Gastrocnemius medialis (tissue), 4 donors: ENCODE data around the gene C1orf141. TPM values are rescaled to one million over a fixed set of nuclear protein-coding genes. Genes with fewer than 3 reads are reported as not detected.

Source experiments
- ATAC-seq, 2 donors: fragments of 150-250 bp; one replicate each; pipeline ENCODE4 v1.9.1; 2016
- DNase-seq, 2 donors: peaks; one replicate each; pipeline ENCODE4 v3.0.0-alpha.2; 2019
- H3K27ac ChIP-seq, 4 donors: fragments of 200-600 bp; sonication (generic); 1 replicate in 1 of 4; 2 replicates in 3 of 4; pipeline ENCODE4 v1.5.1; 2016 to 2018; ENCODE audit warnings: mild to moderate bottlenecking in 2 of 4, moderate library complexity in 1 of 4
- H3K27me3 ChIP-seq, 3 donors: fragments of 200-600 bp; sonication (generic) in 2 of 3; 1 replicate in 1 of 3; 2 replicates in 2 of 3; pipeline versions ENCODE4 v1.5.1 to v1.6.0; 2016 to 2019; ENCODE audit warnings: mild to moderate bottlenecking in 1 of 3, moderate library complexity in 1 of 3
- H3K36me3 ChIP-seq, 2 donors: fragments of 200-600 bp; sonication (generic) in 1 of 2; one replicate each; pipeline ENCODE4 v1.5.1; 2017 to 2018
- H3K4me1 ChIP-seq, 2 donors: fragments of 200-600 bp; sonication (generic) in 1 of 2; one replicate each; pipeline ENCODE4 v1.5.1; 2016 to 2017; ENCODE audit warnings: mild to moderate bottlenecking in 2 of 2
- H3K4me3 ChIP-seq, 4 donors: fragments of 200-600 bp; sonication (generic) in 3 of 4; 1 replicate in 1 of 4; 2 replicates in 3 of 4; pipeline ENCODE4 v1.5.1; 2016 to 2019; ENCODE audit warnings: mild to moderate bottlenecking in 2 of 4
- H3K9me3 ChIP-seq, 3 donors: fragments of 200-600 bp; sonication (generic) in 2 of 3; 1 replicate in 1 of 3; 2 replicates in 2 of 3; pipeline ENCODE4 v1.5.1; 2016 to 2019
- POLR2A ChIP-seq, 2 donors: fragments of 450-650 bp; IDR thresholded peaks; one replicate each; pipeline ENCODE4 v1.6.1; 2017; ENCODE audit warnings: antibody characterized with exemption in 2 of 2, mild to moderate bottlenecking in 2 of 2, moderate library complexity in 2 of 2
- in situ Hi-C, 4 donors: fragments of 200-750 bp; cut with MboI; loops; one replicate each; pipeline versions ENCODE4 v1.15.0 to v1.8.0; 2017; ENCODE audit warnings: low sequenced_read_pairs in 4 of 4
- intact Hi-C: fragments of 100-400 bp; cut with DNase I; formaldehyde crosslinking; loops from one replicate; pipeline ENCODE4 v1.15.1; 2023; ENCODE audit warnings: low total_unique reads
- total RNA-seq, 4 donors: library from RNA; depleted of rRNA; stranded (reverse); fragments of >200 nt; gene quantifications; one replicate each; pipeline versions ENCODE4 v1.1.0 to v1.2.3, GENCODE V29; 2016
- TF ChIP-seq, protein P1 (sequence below), 5 experiments: fragments of 450-650 bp in 3 of 5; fragments of 200-600 bp in 2 of 5; sonication (generic) in 2 of 5; IDR thresholded peaks in 4 of 5; conservative IDR thresholded peaks in 1 of 5; 1 replicate in 4 of 5; 2 replicates in 1 of 5; pipeline ENCODE4 v1.5.1; 2016 to 2019; ENCODE audit warnings: antibody characterized with exemption in 5 of 5, mild to moderate bottlenecking in 3 of 5, moderate library complexity in 3 of 5

C1orf141 gene
- total RNA-seq, 4 donors from 2014 or later: not detected

DNA sequence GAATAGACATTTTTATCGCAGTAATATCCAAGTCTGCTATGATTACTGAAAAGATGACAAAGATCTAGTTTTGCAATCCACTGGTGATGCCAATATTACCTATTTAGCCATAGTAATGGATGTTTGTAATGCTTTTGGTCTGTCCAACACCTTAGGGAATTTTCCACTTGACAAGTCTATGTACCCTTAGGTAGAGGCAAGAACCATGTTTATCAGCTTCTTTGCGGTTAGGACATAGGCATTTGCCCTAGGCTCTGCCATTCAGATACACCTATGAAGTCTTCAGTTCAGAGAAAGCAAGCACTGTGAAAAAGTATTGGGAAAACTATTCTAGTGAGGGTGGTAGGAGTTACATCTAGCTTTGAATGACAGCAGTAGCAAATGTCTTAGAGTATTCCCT lies 40.6 kb downstream of the C1orf141 start:
- Histone ChIP-seq H3K27me3 (no peaks in the 10 kb centered on the region), H3K27ac (no peak overlapping the region), H3K36me3 (no peaks in the 10 kb centered on the region), H3K9me3 (no peaks in the 10 kb centered on the region), H3K4me1 (no peaks in the 10 kb centered on the region), H3K4me3 (no peak overlapping the region)
- in situ Hi-C loops: no loop called here
- intact Hi-C loops: no loop called here
- no peak for DNase-seq
- TF ChIP-seq POLR2A (IDR thresholded peaks at IDR 0.05): no peak
- TF ChIP-seq, protein P1, sequence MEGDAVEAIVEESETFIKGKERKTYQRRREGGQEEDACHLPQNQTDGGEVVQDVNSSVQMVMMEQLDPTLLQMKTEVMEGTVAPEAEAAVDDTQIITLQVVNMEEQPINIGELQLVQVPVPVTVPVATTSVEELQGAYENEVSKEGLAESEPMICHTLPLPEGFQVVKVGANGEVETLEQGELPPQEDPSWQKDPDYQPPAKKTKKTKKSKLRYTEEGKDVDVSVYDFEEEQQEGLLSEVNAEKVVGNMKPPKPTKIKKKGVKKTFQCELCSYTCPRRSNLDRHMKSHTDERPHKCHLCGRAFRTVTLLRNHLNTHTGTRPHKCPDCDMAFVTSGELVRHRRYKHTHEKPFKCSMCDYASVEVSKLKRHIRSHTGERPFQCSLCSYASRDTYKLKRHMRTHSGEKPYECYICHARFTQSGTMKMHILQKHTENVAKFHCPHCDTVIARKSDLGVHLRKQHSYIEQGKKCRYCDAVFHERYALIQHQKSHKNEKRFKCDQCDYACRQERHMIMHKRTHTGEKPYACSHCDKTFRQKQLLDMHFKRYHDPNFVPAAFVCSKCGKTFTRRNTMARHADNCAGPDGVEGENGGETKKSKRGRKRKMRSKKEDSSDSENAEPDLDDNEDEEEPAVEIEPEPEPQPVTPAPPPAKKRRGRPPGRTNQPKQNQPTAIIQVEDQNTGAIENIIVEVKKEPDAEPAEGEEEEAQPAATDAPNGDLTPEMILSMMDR (IDR thresholded peaks at IDR 0.05 in 4 of 5, conservative IDR thresholded peaks at IDR 0.05 in 1 of 5): no peak
- ATAC-seq: no peak

DNA sequence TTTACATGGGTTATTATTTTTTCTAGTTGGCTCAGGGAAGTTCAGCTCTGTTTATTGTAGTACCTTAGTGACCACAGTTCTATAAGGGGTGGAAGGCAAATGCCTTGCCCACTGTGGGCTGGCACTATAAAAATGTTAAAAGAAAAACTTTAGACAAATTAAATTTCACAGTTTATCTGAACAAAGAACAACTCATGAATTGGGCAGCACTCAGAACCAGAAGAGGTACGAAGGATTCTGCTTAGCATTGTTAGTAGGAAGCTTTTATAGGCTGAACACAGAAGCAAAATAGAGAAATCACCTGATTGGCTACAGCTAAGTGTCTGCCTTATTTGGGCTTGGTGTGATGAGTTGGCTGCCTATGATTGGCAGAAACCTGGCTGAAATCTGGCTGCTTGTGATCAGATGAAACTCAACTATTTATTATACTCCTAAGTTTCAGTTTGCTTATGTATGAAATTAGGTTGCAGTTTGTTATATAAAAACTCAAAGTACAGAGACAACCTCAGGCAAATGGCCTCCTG lies 45.0 kb downstream of the C1orf141 start:
- no peak for TF ChIP-seq POLR2A (IDR thresholded peaks at IDR 0.05)
- TF ChIP-seq, protein P1 (IDR thresholded peaks at IDR 0.05 in 4 of 5, conservative IDR thresholded peaks at IDR 0.05 in 1 of 5): no peak
- Histone ChIP-seq H3K9me3 (no peaks in the 10 kb centered on the region), H3K36me3 (no peaks in the 10 kb centered on the region), H3K27me3 (no peaks in the 10 kb centered on the region), H3K4me3 (no peak overlapping the region), H3K4me1 (no peaks in the 10 kb centered on the region), H3K27ac (no peak overlapping the region)
- in situ Hi-C loops: no loop called here
- intact Hi-C loops: no loop called here
- DNase-seq: no peak
- ATAC-seq: no peak

DNA sequence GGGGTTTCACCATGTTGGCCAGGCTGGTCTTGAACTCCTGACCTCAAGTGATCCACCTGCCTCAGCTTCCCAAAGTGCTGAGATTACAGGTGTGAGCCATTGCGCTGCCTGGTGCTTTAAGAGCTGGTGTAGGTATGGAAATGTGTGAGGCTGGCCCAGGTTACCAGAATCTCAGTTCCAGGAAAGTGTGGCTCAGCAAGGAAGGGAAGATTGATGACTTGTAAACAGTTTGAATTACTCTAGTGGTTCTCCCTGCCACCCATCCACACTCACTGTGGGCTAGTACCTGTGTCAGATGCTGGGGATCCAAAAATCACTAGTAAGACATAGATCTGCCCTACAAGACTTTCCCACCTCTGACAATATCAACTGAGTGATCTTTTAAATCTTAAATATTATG lies 46.3 kb downstream of the C1orf141 start:
- ATAC-seq (no peak), DNase-seq (no peak)
- in situ Hi-C loops: no loop called here

DNA sequence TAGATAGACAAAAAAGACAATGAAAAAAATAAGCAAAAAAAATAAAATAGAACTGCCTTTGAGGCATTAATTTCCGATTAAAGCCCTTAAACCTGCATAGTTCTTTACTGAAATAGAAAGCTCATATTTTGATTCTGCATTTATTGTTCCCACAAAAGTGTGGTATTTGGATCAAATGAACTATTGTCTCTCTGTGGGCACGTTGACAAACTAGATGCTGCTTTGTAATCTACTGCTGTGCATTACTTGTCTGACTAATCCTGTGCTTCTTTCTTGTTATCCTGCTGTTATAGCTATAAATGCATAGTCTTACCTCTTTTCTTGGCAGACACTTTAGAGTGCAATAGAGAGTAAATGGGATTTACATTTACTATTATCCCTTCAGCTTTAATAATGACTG lies 49.4 kb downstream of the C1orf141 start:
- TF ChIP-seq, protein P1 (IDR thresholded peaks at IDR 0.05 in 4 of 5, conservative IDR thresholded peaks at IDR 0.05 in 1 of 5): no peak
- TF ChIP-seq POLR2A (IDR thresholded peaks at IDR 0.05): no peak
- no peak for DNase-seq
- Histone ChIP-seq H3K36me3 (no peaks in the 10 kb centered on the region), H3K9me3 (no peaks in the 10 kb centered on the region), H3K27me3 (no peaks in the 10 kb centered on the region), H3K27ac (no peak overlapping the region), H3K4me1 (no peaks in the 10 kb centered on the region), H3K4me3 (no peak overlapping the region)
- in situ Hi-C loops: no loop called here
- ATAC-seq: no peak
- intact Hi-C loops: no loop called here

More for the DNA sequence above, 46.3 kb downstream of the C1orf141 start:
- intact Hi-C loops: no loop called here
- Histone ChIP-seq H3K4me3 (no peak overlapping the region), H3K27me3 (no peaks in the 10 kb centered on the region), H3K9me3 (no peaks in the 10 kb centered on the region), H3K27ac (no peak overlapping the region), H3K36me3 (no peaks in the 10 kb centered on the region), H3K4me1 (no peaks in the 10 kb centered on the region)
- TF ChIP-seq POLR2A (IDR thresholded peaks at IDR 0.05): no peak
- TF ChIP-seq, protein P1 (IDR thresholded peaks at IDR 0.05 in 4 of 5, conservative IDR thresholded peaks at IDR 0.05 in 1 of 5): no peak

DNA sequence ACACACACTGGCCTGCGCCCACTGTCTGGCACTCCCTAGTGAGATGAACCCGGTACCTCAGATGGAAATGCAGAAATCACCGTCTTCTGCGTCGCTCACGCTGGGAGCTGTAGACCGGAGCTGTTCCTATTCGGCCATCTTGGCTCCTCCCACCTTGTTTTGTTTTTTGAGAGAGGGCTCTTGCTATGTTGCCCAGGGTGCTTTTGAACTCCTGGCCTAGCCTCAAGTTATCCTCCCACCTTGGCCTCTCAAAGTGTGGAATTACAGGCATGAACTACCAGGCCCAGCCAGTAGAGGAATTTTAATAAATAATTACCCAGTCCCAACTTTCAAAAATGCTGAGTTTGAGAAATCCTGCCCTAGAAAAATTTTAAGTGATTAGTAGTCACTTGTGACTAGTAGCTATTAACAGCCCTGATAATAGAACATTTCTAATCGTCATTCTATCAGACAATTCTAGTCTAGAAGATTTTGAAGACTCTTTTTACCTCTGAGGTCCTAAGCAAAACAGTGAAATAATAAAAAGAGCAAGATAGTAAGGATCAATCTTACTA lies 49.9 kb downstream of the C1orf141 start:
- in situ Hi-C loops: no loop called here

More for the DNA sequence above, 49.9 kb downstream of the C1orf141 start:
- no peak for TF ChIP-seq POLR2A (IDR thresholded peaks at IDR 0.05)
- TF ChIP-seq, protein P1 (IDR thresholded peaks at IDR 0.05 in 4 of 5, conservative IDR thresholded peaks at IDR 0.05 in 1 of 5): no peak
- Histone ChIP-seq H3K9me3 (no peaks in the 10 kb centered on the region), H3K27me3 (no peaks in the 10 kb centered on the region), H3K4me1 (no peaks in the 10 kb centered on the region), H3K4me3 (no peak overlapping the region), H3K36me3 (no peaks in the 10 kb centered on the region), H3K27ac (no peak overlapping the region)
- DNase-seq (no peak), ATAC-seq (no peak)
- intact Hi-C loops: no loop called here
